ENCODE measurements around the gene GOSR1.
"Not testable (repeated sequence)": the region's sequence is repeated elsewhere in the genome, so short reads cannot be mapped to it uniquely, and the experiment has no call there.

Gene GOSR1

DNA sequence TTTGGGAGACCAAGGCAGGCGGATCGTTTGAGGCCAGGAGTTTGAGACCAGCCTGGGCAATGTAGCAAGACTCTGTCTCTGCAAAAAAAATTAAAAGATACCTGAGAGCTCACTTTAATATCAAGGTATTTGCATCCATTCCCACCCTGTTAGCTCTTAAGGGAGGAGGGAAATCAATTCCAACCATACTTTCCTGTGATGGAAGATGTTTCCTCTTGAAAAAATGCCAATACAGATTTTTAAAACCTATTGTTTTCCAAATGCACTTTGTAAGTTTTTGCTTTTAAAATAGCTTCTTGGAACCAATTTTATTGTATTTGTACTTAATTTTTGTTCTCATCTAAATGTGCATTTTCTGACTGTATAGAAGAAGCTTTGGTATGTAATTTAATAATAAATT, 49.2 kb downstream of the GOSR1 start:
- H3K36me3 ChIP-seq (ENCODE audit: control insufficient read depth in 2 of 2, insufficient read depth in 1 of 2, low read length in 2 of 2), result peaks cover 10 to 22% of the 10 kb centered on the region in 2 experiments
- ChIA-PET POLR2A (no interaction called here), CTCF (no interaction called here)
- H3K4me3 ChIP-seq (ENCODE audit: low read depth, low read length), result no peak overlapping the region
- H3K27ac ChIP-seq (ENCODE audit: extremely low read depth, low read depth, low read length), result no peak overlapping the region
- H3K4me1 ChIP-seq (ENCODE audit: control insufficient read depth, insufficient read depth, low read length), result no peaks in the 10 kb centered on the region
- no peaks in the 10 kb centered on the region for H3K9me3 ChIP-seq (ENCODE audit: control insufficient read depth, insufficient read depth, low read depth, low read length)
- TF ChIP-seq, protein P1, sequence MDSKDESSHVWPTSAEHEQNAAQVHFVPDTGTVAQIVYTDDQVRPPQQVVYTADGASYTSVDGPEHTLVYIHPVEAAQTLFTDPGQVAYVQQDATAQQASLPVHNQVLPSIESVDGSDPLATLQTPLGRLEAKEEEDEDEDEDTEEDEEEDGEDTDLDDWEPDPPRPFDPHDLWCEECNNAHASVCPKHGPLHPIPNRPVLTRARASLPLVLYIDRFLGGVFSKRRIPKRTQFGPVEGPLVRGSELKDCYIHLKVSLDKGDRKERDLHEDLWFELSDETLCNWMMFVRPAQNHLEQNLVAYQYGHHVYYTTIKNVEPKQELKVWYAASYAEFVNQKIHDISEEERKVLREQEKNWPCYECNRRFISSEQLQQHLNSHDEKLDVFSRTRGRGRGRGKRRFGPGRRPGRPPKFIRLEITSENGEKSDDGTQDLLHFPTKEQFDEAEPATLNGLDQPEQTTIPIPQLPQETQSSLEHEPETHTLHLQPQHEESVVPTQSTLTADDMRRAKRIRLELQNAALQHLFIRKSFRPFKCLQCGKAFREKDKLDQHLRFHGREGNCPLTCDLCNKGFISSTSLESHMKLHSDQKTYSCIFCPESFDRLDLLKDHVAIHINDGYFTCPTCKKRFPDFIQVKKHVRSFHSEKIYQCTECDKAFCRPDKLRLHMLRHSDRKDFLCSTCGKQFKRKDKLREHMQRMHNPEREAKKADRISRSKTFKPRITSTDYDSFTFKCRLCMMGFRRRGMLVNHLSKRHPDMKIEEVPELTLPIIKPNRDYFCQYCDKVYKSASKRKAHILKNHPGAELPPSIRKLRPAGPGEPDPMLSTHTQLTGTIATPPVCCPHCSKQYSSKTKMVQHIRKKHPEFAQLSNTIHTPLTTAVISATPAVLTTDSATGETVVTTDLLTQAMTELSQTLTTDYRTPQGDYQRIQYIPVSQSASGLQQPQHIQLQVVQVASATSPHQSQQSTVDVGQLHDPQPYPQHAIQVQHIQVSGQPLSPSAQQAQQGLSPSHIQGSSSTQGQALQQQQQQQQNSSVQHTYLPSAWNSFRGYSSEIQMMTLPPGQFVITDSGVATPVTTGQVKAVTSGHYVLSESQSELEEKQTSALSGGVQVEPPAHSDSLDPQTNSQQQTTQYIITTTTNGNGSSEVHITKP (tag by site-specific recombination; IDR thresholded peaks at IDR 0.05), result no peak
- TF ChIP-seq SCRT1 (tag by site-specific recombination; IDR thresholded peaks at IDR 0.05; ENCODE audit: borderline replicate concordance), result no peak
- TF ChIP-seq ZNF76 (tag by site-specific recombination; IDR thresholded peaks at IDR 0.05; ENCODE audit: borderline replicate concordance, low read depth), result no peak
- no peak for TF ChIP-seq BCL11B (tag by site-specific recombination; IDR thresholded peaks at IDR 0.05; ENCODE audit: low read depth)
- TF ChIP-seq, protein P2, sequence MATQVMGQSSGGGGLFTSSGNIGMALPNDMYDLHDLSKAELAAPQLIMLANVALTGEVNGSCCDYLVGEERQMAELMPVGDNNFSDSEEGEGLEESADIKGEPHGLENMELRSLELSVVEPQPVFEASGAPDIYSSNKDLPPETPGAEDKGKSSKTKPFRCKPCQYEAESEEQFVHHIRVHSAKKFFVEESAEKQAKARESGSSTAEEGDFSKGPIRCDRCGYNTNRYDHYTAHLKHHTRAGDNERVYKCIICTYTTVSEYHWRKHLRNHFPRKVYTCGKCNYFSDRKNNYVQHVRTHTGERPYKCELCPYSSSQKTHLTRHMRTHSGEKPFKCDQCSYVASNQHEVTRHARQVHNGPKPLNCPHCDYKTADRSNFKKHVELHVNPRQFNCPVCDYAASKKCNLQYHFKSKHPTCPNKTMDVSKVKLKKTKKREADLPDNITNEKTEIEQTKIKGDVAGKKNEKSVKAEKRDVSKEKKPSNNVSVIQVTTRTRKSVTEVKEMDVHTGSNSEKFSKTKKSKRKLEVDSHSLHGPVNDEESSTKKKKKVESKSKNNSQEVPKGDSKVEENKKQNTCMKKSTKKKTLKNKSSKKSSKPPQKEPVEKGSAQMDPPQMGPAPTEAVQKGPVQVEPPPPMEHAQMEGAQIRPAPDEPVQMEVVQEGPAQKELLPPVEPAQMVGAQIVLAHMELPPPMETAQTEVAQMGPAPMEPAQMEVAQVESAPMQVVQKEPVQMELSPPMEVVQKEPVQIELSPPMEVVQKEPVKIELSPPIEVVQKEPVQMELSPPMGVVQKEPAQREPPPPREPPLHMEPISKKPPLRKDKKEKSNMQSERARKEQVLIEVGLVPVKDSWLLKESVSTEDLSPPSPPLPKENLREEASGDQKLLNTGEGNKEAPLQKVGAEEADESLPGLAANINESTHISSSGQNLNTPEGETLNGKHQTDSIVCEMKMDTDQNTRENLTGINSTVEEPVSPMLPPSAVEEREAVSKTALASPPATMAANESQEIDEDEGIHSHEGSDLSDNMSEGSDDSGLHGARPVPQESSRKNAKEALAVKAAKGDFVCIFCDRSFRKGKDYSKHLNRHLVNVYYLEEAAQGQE (tag by site-specific recombination; IDR thresholded peaks at IDR 0.05), result no peak
- no peak for TF ChIP-seq PRDM1 (tag by site-specific recombination; IDR thresholded peaks at IDR 0.05)
- TF ChIP-seq HOXC10 (CRISPR knock-in tag; IDR thresholded peaks at IDR 0.05), result no peak
- TF ChIP-seq ZNF311 (tag by site-specific recombination; IDR thresholded peaks at IDR 0.05; ENCODE audit: borderline replicate concordance), result no peak
- TF ChIP-seq, protein P3, sequence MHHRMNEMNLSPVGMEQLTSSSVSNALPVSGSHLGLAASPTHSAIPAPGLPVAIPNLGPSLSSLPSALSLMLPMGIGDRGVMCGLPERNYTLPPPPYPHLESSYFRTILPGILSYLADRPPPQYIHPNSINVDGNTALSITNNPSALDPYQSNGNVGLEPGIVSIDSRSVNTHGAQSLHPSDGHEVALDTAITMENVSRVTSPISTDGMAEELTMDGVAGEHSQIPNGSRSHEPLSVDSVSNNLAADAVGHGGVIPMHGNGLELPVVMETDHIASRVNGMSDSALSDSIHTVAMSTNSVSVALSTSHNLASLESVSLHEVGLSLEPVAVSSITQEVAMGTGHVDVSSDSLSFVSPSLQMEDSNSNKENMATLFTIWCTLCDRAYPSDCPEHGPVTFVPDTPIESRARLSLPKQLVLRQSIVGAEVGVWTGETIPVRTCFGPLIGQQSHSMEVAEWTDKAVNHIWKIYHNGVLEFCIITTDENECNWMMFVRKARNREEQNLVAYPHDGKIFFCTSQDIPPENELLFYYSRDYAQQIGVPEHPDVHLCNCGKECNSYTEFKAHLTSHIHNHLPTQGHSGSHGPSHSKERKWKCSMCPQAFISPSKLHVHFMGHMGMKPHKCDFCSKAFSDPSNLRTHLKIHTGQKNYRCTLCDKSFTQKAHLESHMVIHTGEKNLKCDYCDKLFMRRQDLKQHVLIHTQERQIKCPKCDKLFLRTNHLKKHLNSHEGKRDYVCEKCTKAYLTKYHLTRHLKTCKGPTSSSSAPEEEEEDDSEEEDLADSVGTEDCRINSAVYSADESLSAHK (tag by site-specific recombination; IDR thresholded peaks at IDR 0.05), result no peak

DNA sequence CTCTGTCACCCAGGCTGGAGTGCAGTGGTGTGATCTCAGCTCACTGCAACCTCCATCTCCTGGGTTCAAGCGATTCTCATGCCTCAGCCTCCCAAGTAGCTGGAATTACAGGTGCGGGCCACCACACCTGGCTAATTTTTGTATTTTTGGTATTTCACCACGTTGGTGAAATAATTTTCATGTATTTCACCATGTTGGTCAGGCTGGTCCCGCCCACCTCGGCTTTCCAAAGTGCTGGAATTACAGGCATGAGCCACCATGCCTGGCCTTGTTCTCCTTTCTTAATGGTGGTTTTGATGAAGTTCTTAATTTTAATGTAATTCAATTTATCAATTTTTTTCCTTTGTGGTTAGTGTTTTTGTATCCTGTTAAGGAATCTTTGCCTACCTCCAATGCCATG, 51.5 kb downstream of the GOSR1 start:
- H3K4me3 ChIP-seq (ENCODE audit: low read depth, low read length); H3K9me3 ChIP-seq (ENCODE audit: control insufficient read depth, insufficient read depth, low read depth, low read length); POLR2A ChIA-PET; H3K27ac ChIP-seq (ENCODE audit: extremely low read depth, low read depth, low read length); H3K4me1 ChIP-seq (ENCODE audit: control insufficient read depth, insufficient read depth, low read length): not testable (repeated sequence)
- H3K36me3 ChIP-seq (ENCODE audit: control insufficient read depth in 2 of 2, insufficient read depth in 1 of 2, low read length in 2 of 2), result peaks cover 0 to 12% of the 10 kb centered on the region in 2 experiments; a peak in 1 of 3 replicates
- CTCF ChIA-PET, result interaction anchor here (1.6 kb wide), 1 partner anchor 13 kb away, joined by 4 read pairs; no protein-coding TSS in a partner anchor

DNA sequence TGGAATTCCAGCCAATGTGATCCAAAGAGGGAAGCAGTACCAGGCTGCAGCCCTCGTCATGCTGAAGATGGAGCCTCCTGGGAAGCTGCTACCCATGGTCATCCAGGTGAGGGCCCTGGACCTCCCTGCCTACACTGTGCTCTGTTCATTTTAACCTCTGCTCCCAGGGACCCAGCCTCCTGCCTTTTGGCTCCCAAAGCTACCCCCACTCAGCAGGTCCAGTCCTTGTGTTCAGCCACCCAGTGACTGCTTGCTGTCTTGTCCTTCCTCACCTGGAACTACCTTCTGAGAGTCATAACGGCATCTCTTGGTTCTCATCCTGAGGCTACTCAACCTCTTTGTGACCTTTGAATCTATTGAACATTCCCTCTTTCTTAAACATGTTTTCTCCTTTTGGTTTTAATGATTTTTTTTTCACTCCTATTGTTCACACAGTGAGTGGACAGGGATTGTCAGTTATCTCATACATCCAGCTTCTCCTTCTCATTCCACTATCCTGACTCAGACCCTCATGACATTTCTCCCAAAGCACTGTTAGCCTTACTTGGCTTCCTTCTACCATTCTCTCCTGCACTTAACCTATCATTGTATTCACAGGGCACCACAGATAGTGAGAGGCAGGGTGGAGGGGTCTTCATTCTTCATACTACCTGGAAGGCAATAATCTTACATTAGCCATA, 53.3 kb downstream of the GOSR1 start:
- no peak overlapping the region for H3K27ac ChIP-seq (ENCODE audit: extremely low read depth, low read depth, low read length)
- no peak overlapping the region for H3K4me3 ChIP-seq (ENCODE audit: low read depth, low read length)
- H3K4me1 ChIP-seq (ENCODE audit: control insufficient read depth, insufficient read depth, low read length), result peaks cover 12% of the 10 kb centered on the region
- H3K36me3 ChIP-seq (ENCODE audit: control insufficient read depth in 2 of 2, insufficient read depth in 1 of 2, low read length in 2 of 2), result peaks cover 0 to 4% of the 10 kb centered on the region in 2 experiments; a peak in 1 of 3 replicates
- CTCF ChIA-PET, result interaction anchor here (0.8 to 1.4 kb wide), 3 partner anchors 11 to 25 kb away, joined by 3 read pairs; no protein-coding TSS in a partner anchor
- POLR2A ChIA-PET, result no interaction called here
- no peaks in the 10 kb centered on the region for H3K9me3 ChIP-seq (ENCODE audit: control insufficient read depth, insufficient read depth, low read depth, low read length)
- no peak for TF ChIP-seq ZNF394 (tag by site-specific recombination; IDR thresholded peaks at IDR 0.05; ENCODE audit: borderline replicate concordance)
- TF ChIP-seq, protein P4, sequence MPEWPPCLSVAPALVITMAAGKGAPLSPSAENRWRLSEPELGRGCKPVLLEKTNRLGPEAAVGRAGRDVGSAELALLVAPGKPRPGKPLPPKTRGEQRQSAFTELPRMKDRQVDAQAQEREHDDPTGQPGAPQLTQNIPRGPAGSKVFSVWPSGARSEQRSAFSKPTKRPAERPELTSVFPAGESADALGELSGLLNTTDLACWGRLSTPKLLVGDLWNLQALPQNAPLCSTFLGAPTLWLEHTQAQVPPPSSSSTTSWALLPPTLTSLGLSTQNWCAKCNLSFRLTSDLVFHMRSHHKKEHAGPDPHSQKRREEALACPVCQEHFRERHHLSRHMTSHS (tag by site-specific recombination; IDR thresholded peaks at IDR 0.05), result no peak
- no peak for TF ChIP-seq ZNF23 (tag by site-specific recombination; IDR thresholded peaks at IDR 0.05; ENCODE audit: borderline replicate concordance)
- TF ChIP-seq KLF1 (tag by site-specific recombination; IDR thresholded peaks at IDR 0.05), result no peak
- TF ChIP-seq ZNF157 (tag by site-specific recombination; IDR thresholded peaks at IDR 0.05), result no peak
- TF ChIP-seq, protein P5, sequence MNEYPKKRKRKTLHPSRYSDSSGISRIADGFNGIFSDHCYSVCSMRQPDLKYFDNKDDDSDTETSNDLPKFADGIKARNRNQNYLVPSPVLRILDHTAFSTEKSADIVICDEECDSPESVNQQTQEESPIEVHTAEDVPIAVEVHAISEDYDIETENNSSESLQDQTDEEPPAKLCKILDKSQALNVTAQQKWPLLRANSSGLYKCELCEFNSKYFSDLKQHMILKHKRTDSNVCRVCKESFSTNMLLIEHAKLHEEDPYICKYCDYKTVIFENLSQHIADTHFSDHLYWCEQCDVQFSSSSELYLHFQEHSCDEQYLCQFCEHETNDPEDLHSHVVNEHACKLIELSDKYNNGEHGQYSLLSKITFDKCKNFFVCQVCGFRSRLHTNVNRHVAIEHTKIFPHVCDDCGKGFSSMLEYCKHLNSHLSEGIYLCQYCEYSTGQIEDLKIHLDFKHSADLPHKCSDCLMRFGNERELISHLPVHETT (tag by site-specific recombination; IDR thresholded peaks at IDR 0.05), result no peak
- no peak for TF ChIP-seq ZNF133 (tag by site-specific recombination; IDR thresholded peaks at IDR 0.05)
- no peak for TF ChIP-seq ZNF747 (tag by site-specific recombination; IDR thresholded peaks at IDR 0.05)
- no peak for TF ChIP-seq ZBTB21 (tag by site-specific recombination; IDR thresholded peaks at IDR 0.05)
- no peak for TF ChIP-seq KLF10 (tag by site-specific recombination; IDR thresholded peaks at IDR 0.05)

All from HEK293 (cell line).